ENCODE measurements around the gene KLHL8.

DNA sequence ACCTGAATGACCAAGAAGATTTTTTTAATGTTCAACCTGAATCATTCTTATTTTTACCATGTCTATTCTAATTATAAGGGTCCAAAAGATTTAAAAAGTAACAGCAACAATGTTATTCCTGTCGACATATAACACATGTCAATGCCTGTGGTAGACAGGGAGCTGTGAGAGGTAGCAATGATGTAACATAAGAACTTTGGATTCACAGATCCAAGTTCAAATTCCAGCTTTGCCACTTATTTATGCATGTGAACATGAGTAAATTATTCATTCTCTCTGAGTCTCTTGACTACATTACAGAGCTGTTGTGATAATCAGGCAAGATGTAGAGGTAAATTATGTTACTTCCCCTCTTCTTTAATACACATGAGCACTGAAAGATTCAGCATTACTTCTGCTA lies 54.5 kb downstream of the KLHL8 start:
- TF ChIP-seq BHLHE40 (IDR thresholded peaks at IDR 0.05; ENCODE audit: borderline replicate concordance) (no peak), SP1 (IDR thresholded peaks at IDR 0.05) (no peak), L3MBTL2 (conservative IDR thresholded peaks at IDR 0.05) (no peak), TARDBP (IDR thresholded peaks at IDR 0.05) (no peak), FOXM1 (IDR thresholded peaks at IDR 0.05; ENCODE audit: borderline replicate concordance) (no peak), SUZ12 (IDR thresholded peaks at IDR 0.05) (no peak), PKNOX1 (IDR thresholded peaks at IDR 0.05) (no peak), FOXA1 (IDR thresholded peaks at IDR 0.05) (no peak), LEF1 (IDR thresholded peaks at IDR 0.05; ENCODE audit: borderline replicate concordance) (no peak), CTBP1 (IDR thresholded peaks at IDR 0.05; ENCODE audit: borderline replicate concordance) (no peak), ARNT (IDR thresholded peaks at IDR 0.05) (no peak)

All from HEK293T (cell line).